Stimulated activated naive CD8-positive, alpha-beta T cell treated with anti-CD3 and anti-CD28 coated beads, Interleukin-15, Interleukin-2, amounts not matched to agents 100 U/mL and 50 U/mL, for 24 hours (primary cell): Measurements from ENCODE around the gene ZNF532.

ENCODE experiments used
- ATAC-seq: fragments of 150-1000 bp; cut with Tn5 transposase; one replicate; pipeline ENCODE4 v1.10.0; 2021
- DNase-seq: peaks from one replicate; pipeline ENCODE4 v3.0.0; 2021

The ZNF532 gene

GRCh38 chr18:58975296-58975695, 110.6 kb downstream of the ZNF532 start:
- DNase-seq, result no peak
- no peak for ATAC-seq

GRCh38 chr18:58975781-58976180, 111.1 kb downstream of the ZNF532 start:
- ATAC-seq (no peak), DNase-seq (no peak)

GRCh38 chr18:58977223-58977622, 112.5 kb downstream of the ZNF532 start:
- ATAC-seq (no peak), DNase-seq (no peak)

DNA sequence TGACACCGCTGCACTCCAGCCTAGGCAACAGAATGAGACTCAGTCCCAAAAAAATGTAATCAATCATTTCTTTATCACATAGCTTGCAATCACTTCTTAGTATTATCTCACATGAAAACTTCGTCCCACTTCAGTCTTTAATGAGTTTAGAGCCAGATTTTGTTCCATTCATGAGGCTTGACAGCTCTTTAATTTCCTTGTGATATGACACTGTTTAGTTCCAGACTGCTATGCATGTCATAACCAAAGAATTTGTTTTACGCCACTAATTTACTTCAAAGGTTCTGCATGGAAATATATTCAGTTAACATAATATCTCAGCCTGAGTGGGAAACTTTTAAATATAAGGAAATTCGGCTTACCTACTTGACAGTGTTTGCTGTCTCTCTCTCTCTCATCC, 113.1 kb downstream of the ZNF532 start:
- no peak for ATAC-seq
- DNase-seq, result no peak

DNA sequence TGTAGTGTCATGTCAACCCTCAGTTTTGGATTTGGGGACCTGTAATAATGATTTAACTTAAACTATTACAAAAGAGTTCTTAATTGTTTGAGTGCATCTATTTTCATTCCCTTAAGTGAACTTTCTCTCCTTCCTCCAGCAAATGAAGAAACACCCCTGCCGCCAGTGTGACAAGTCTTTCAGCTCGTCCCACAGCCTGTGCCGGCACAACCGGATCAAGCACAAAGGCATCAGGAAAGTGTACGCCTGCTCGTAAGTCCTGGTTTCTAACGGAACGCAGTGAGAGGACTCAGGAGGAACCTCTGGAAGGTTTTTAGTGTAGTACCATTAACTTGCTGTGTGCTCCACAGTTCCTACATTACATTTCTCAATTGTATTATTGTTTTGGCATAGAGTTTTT, 114.2 kb downstream of the ZNF532 start:
- no peak for ATAC-seq
- no peak for DNase-seq

DNA sequence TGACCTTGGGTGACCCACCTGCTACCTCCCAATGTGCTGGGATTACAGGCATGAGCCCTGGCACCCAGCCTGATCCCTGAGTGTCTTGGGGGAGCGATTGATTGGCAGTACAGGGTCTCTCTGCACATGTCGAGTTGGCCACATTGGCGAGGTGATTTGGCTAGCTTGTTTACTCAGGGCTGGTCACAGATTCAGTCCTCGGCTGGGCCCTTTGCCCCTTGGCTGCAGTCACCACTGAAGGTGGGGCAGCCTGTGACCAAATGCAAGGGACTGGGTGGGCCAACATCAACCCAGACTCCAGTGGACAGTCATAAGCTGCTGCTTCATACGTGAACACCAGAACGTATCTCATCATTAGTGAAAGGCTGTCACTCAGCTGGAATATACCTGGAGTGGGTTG, 114.9 kb downstream of the ZNF532 start:
- ATAC-seq (no peak), DNase-seq (no peak)

DNA sequence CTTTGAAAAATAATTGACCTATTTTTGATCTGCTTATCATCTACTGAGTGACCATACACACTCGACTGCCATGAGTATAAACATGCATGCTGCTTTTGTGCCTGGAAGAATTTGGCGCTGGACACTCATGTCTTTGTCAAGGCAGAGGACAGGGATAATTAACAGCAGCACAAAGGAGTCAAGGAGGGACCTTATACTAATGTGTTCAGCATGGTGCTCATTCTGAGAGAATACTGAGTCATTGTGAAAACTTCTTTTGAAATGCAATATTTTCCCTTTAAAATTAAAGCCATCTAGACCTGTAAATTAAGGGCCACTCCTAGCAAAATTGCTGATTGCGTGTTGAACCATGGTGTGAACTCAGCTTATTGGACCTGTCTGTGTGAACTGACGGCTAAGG, 116.3 kb downstream of the ZNF532 start:
- ATAC-seq (no peak), DNase-seq (no peak)

GRCh38 chr18:58983260-58984155, 118.8 kb downstream of the ZNF532 start:
- DNase-seq, result no peak

DNA sequence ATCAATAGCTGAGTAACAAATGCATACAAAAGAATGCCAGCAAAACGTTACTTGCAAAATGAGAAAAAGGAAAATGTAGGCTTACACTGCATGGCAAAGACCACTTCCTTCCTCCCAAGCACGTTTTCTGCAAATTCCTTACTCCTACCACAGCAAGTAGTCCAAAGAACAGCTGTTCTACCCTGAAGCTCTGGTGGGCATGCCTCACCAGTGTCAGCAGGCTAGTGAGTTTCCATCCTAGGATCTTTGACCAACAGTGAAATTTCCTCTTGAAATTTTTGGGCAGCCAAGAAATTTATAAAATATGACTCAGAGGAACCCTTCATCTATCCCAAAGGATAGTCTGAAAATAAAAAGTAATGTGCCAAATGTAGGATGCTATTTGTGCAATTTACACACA, 123.9 kb downstream of the ZNF532 start:
- ATAC-seq (no peak), DNase-seq (no peak)

More at GRCh38 chr18:58983260-58984155, 118.8 kb downstream of the ZNF532 start:
- no peak for ATAC-seq

- DNase-seq (no peak), ATAC-seq (no peak)
Observed at GRCh38 chr18:58989184-58989759, 124.6 kb downstream of the ZNF532 start.

DNA sequence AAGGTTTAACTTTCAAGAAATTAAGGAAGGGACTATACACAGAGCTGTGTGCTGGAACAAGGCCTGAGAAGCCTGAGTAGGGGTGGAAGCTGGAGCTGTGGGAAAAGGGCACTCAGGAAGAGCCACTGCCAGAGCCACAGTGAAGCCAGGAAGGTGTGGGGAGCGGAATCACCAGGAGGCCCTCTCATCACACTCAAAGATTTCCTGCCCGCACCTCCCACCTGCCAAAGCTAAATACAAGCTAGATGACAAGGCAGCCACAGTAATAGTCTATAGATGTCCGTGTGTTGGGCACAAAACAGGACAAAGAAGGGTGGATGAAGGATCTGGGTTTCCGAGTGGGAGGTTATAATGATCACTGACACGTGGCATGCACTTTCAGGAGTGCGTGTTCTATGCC, 126.0 kb downstream of the ZNF532 start:
- ATAC-seq, result no peak

DNA sequence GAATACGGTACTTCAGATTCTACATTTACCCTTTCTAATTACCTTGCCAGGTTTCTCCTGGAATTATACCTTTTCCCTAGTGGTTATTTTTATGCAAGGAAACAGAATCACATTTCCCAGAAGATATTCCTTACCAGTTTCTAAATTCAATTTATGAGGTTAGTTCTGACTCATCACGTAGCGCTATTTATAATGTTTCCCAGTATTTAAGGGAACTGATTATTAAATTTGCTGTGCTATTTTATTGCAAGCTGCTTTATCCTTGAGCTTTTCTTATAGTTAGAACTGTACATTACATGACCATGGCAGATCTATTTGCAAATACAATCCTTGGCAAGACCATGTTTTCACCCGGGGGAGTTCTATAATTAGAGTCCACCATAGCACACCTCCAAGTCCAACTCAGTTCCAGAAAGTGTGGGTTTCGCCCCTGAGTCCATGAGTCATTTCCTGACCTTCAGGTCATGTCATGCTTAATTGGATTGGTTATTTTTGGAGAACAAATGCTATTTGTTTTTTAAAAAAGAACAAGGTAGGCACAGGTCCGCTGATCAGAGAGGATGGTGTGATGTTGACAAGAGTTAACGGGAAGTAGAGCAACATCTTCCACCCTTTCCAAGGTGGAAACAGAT, 126.6 kb downstream of the ZNF532 start:
- peak; percentile 63 for ATAC-seq
- no peak for DNase-seq

More for the DNA sequence above, 126.0 kb downstream of the ZNF532 start:
- DNase-seq, result no peak

DNA sequence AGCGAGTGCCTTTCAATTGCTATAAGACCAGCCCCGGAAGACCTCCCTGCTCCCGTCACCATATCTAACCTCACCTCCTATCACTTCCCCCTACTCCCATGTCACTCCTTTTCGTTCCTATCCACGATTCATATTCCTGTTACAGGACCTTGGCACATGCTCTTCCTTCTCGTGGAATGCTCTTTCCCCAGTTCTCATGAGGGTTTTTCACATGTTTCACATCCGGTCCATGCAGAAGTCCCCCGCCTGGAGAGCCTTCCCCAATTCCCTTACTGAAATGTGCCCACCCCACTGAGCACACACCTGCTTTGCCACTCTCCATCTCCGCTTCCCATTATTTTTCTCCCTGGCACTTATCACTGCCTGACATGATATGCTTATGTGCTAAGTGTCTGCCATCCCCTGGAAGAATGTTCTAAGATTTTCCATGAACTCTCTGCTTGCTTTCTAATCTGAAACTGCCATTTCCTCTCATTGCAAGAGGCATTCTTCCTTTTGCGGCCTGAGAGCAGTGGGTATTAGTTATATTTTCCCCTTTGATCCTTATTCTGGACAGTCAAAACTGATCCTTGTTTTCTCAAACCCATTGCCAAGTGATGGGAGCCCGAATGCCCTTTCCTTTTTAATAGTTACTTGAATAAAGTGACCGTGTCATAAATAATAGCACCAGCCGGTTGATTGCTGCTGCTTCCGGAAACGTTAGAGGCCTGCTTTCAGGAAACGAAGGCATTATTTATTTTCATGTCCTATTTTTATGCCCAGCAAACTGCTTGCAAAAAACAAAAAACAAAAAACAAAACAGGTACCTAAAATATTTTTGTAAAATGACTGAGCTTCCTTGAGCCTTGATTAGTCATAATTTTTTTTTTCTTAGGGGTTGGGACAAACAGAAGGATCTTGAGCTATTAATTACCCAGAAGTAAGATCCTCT, 127.9 kb downstream of the ZNF532 start:
- DNase-seq, result no peak
- ATAC-seq, result no peak

DNA sequence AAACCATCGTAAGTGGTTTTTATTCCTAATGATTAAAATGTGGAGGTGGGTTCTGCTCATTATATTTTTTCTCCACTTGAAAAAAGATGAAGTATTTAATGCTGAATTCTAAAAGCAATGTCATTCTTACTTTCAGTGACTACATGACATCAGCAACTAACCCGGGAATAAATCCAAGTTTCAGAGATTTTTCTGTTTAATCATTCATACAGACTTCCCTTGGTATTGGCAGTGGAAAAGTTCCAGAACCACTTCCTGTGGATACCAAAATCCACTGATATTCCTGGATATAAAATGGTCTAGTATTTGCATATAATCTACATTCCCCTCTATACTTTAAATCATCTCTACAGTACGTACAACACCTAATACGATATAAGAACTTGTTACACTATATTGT, 128.6 kb downstream of the ZNF532 start:
- DNase-seq (no peak), ATAC-seq (no peak)

DNA sequence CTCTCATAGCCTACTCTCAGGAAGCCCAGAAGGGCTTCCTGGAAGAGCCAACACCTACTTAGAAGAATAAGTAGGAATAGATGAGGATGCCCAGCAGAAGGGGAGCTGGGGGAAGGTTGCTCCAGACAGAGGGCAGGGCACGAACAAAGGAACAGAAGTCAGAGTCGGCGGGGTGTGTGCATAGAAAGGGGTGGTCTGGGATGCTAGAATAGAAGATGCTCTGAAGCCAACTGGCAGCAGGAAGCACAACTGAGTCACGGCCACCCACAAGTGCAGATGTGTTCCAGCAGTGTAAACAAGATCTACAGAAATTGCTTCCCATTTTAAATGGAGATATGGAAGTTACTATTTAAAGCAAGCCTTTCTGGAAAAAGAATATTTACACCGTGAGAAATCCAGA, 131.0 kb downstream of the ZNF532 start:
- DNase-seq (no peak), ATAC-seq (no peak)

DNA sequence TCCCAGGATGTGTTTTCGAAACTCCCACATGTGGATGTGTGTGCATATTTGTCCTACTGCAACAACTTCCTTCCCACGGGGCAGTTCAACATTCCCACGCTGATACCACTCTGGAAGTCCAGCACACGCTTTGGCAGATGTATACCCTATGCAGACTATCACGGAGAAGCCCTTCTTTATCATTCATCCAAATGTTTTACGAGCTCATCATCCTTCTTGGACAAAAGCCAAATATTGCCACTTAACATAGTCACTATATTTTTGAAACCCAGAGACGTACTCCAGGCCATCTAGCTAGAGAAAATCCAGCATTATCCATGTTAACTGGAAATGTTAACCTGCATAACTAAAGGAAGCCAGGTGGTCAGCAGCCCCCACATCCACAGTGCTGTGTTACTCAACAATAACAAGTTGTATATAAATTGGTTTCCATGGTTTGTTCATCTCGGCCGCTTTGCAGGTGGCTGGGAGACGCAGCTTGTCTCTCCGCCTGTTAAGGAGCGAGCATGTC, 131.5 kb downstream of the ZNF532 start:
- ATAC-seq, result no peak
- DNase-seq, result no peak

DNA sequence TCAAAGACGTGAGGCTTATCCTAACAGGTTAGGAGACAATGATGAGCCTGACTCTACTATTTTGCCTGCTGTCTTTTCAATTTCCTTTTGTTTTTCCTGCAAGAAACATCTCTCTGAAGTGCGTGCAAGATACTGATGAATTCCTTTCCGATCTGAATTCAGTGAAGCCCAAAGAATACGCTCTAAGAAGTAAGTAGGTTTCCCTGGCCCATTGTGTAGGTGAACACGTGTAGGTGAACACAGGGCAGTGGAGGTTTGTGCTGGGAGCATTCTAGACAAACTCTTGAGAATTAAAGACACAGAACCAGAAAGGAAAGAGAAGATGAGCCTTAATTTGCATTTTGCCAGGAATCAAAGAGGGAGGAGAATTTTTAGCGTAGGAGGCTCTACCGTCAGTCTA, 132.0 kb downstream of the ZNF532 start:
- ATAC-seq (no peak), DNase-seq (no peak)

GRCh38 chr18:58997811-58998337, 133.2 kb downstream of the ZNF532 start:
- ATAC-seq (no peak), DNase-seq (no peak)

- ATAC-seq, result no peak
- no peak for DNase-seq
Observed at GRCh38 chr18:58998401-58999203, 133.9 kb downstream of the ZNF532 start.

DNA sequence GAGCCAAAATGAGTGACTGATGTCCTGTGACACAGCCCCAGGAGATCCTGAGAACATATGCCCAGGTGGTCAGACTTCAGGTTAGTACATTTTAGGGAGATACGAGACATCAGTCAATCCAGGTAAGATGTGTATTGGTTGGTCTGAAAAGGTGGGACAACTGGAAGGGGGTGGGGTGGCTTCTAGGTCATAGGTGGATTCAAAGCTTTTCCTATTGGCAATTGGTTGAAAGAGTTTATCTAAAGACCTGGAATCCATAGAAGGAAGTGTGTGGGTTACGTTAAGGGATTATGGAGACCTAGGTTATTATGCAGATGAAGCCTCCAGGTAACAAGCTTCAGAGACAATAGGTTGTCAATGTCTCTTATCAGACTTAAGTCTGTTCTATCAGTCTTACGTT, 136.5 kb downstream of the ZNF532 start:
- no peak for ATAC-seq
- DNase-seq, result no peak

DNA sequence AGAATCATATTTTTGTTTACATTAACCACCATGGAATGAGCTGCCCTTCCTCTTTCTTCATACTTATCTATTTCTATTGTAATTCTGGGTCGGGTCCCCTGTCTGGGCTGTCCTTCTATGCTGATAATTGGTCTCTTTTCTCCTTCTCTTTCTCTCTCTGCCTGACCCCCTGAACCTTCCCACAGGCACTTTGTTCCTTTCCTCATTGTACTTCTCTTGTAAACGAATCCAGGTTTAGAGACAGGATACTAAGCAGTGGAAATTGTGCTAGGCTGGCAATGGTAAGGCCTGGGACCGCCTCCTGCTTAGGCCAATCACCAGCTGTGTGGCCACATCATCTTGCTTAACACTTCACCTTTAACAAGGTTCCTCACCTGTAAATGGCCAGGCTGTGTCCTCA, 137.0 kb downstream of the ZNF532 start:
- DNase-seq, result no peak
- ATAC-seq, result no peak
